GM15510 (cell line): Measurements from ENCODE around the gene RGR.

Source experiments
- POLR2A ChIP-seq: IDR thresholded peaks from 3 replicates; pipeline ENCODE4 v1.6.1; 2011; ENCODE audit warnings: borderline replicate concordance; ENCODE audit not compliant: insufficient read length; ENCODE audit errors: extremely low read depth

RGR gene

DNA sequence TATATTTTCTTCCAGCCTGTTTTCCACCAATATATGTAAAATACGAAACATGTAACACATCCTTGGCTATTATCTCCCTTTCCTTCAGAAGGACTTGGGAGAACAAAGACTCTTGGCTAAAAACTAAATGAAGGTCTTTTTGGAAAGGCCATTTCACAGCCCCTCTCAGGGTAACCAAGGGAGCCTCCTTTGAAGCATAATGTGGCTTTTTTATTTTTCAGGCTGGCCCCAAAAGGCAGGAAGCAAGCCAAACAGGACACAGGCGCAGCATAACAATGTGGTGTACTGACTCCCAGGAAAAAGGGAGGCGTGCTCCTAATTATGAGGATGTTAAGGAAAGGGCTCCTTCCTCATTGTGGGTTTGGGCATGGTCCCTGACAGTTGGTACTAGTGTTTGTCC lies 53.2 kb downstream of the RGR start:
- no peak for TF ChIP-seq POLR2A

DNA sequence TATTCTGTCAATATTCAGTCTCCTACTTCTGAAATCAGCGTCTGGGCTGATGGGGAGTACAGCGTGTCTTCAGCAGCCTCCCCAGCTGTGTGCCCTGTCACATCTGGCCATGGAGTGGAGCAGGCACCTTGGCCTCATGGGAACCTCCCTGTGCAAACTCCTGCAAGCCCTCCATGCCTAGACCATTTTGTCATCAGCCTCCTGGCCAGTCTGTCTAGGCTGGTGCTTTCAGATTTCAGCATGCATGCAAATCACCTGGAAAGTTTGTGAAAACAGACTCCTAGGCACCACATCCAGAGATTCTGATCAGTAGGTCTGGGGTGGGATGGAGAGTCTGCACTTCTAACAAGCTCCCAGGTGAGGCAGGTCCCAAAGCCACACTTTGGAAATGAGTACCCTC lies 57.4 kb downstream of the RGR start:
- no peak for TF ChIP-seq POLR2A

DNA sequence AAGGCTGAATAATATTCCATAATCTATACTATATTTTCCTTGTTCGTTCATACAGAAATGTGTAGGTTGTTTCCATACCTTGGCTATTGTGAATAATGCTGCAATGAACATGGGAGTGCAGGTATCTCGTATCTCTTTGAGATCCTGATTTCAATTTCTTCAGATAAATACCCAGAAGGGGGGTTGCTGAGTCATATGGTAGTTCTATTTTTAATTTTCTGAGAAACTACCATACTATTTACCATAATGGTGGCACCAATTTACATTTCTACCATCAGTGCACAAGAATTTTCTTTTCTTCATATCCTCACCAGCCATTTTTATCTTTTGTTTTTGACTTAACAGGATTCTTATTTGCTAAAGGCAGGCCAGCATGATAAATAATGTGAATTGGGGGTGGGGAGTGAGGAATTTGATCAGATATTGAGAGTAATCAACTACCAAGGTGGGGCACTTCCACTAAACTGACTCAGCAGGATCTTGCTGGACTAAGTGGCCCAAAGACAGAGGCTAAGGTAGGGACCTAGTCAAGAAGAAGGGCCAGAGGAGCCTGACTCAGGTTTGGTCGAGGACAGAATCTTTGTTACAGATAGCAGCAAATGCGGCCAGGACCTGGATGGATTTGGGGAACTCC lies 62.0 kb downstream of the RGR start:
- TF ChIP-seq POLR2A, result no peak

DNA sequence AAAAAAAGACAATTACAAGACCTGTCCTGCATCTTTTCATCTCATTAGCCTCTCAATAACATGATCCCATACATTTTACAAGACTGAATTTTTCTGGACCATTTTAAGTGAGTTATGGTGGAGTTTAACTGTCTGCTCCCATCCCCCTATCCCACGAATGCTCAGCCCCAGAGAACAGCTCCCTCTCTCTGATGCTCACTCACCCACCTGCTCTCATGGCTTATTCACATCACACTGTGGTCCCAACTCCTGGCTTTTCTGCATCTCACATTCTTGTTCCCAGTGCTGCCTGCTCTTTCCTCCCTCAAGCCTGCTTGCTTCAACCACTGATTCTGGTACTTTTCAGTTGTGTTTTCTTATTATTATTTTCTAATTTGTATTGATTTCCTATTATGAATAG lies 63.2 kb downstream of the RGR start:
- TF ChIP-seq POLR2A, result no peak

DNA sequence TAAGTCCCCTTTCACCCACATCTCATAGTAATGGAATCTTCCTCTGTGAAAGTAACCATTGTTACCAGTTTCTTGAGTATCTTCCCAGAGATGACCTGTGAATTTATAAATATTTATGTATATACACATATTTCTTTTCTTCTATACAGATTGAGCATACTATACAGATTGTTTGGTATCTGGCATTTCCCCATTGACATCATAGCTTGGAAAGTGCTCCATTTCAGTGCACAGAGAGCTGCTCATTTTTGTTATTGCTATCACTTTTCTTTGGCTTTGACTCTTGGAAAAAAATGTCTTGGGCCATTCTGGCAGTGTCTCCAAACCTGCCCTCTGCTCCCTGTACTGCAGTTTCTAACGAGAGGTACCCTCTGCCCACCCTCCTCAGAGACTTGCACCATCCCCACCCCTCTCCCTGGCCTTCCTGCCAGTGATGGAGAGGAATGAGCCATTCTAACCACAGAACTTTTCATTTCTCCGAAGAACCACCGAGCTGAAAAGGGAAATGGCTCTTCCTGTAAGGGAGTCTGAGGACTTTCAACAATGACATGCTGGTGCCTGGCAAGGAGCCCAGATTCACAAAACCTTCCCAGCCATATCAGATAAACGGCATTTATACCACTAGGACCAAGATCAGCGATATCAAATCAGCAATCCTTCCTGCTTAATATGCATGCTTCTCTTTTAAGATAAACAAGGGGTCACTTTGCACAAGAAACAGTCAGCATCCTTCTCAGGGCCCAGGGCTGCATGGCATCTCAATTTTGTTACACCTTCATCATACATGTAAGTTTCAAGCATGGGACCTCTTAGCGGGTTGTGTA lies 63.8 kb downstream of the RGR start:
- no peak for TF ChIP-seq POLR2A
